Epithelial cell of proximal tubule (primary cell): ENCODE results near the gene OCRL. TPM values are rescaled to one million over a fixed set of nuclear protein-coding genes. Genes with fewer than 3 reads are reported as not detected.
A peak's percentile ranks its signal among the peaks of the same experiment; 100 is the strongest.

Experiments
- DNase-seq: peaks from one replicate; pipeline ENCODE4 v3.0.0-alpha.2; 2011; ENCODE audit warnings: low read depth
- H3K4me3 ChIP-seq: 2 replicates; pipeline ENCODE4 v1.5.1; 2011; ENCODE audit warnings: low read depth, mild to moderate bottlenecking, low read length
- total RNA-seq: library from RNA; depleted of rRNA; stranded (reverse); fragments of >200 nt; gene quantifications from 2 replicates; pipeline ENCODE4 v1.2.3, GENCODE V29; 2015
- TF ChIP-seq, protein P1 (sequence below): conservative IDR thresholded peaks from 2 replicates; pipeline ENCODE4 v1.5.1; 2012; ENCODE audit warnings: low read depth, mild to moderate bottlenecking, low read length

Gene OCRL
- total RNA-seq, 1 donor from 2014 or later, result 12.7 TPM

DNA sequence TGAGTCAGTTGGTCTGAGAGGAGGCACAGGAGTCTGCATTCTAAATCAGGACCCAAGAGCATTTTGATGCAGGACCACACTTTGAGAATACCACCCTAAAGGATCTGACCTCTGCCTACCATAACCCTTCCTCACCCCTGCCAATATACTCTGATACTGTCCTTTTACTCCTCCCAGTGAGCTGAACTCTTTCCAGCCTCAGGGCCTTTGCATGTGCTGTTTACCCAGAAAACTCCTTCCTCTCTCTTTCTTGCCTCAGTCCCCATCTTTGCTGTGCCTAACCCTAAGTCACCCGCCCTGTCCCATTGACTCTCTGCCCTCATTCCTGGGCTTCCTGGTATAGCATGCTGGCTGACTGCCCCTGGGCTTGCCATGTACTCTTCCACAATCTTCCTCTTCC lies 54.7 kb downstream of the OCRL start:
- no peak overlapping the region for H3K4me3 ChIP-seq
- TF ChIP-seq, protein P1, sequence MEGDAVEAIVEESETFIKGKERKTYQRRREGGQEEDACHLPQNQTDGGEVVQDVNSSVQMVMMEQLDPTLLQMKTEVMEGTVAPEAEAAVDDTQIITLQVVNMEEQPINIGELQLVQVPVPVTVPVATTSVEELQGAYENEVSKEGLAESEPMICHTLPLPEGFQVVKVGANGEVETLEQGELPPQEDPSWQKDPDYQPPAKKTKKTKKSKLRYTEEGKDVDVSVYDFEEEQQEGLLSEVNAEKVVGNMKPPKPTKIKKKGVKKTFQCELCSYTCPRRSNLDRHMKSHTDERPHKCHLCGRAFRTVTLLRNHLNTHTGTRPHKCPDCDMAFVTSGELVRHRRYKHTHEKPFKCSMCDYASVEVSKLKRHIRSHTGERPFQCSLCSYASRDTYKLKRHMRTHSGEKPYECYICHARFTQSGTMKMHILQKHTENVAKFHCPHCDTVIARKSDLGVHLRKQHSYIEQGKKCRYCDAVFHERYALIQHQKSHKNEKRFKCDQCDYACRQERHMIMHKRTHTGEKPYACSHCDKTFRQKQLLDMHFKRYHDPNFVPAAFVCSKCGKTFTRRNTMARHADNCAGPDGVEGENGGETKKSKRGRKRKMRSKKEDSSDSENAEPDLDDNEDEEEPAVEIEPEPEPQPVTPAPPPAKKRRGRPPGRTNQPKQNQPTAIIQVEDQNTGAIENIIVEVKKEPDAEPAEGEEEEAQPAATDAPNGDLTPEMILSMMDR, result no peak
- DNase-seq, result no peak

DNA sequence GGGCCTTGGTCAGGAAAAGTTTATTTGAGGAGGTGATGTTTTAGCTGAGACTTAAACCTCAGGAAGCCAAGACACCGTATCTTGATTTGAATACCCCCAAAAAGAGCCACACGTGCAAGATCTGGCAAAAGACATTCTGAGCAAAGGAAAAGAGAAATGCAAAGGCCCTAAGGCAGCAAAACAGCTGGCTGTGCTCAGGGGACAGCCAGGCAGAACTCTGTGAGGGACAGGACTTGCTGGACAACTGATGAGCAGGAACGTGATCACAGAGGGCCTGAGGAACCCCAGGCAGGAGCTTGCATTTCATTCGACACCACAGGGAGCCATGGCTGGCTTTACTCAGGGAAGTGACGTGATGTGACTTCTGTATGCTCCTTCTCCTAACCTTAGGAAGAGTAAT lies 56.0 kb downstream of the OCRL start:
- no peak overlapping the region for H3K4me3 ChIP-seq
- TF ChIP-seq, protein P1, result no peak
- no peak for DNase-seq

DNA sequence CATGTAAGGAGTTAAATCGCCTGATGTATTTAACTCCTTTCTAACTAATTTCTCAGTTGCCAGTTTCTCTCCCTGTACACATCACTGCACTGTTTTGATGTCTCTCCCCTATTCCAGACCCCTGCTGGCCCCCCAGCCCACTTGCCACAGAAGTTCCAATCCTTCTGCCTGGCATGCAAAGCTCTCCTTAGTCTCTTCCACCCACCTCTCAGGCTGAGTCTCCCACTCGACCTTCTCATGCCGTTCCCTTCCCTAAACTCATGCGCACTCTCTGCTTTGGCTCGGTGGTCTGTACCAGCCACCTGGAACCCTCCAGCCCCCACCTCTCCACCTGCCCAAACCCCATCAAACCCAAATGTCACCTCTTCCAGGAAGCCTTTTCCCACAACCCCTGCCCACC lies 57.8 kb downstream of the OCRL start:
- no peak for DNase-seq
- TF ChIP-seq, protein P1, result no peak

DNA sequence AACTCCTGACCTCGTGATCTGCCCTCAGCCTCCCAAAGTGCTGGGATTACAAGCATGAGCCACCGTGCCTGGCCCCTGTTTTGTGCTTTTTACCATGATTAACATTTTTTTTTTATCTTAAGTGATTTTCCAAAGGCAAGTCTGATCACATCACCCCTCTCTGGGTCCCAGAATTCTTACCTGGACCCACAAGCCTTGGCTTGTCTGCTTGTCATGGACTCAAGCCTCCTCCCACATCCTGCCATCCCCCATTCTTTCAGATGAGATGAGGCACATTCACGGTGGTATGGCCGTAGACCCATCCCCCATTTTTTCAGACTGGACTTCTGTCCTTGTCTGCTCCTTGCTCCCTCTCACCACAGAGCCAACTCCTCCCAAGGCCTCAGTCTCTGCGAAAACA lies 59.4 kb downstream of the OCRL start:
- TF ChIP-seq, protein P1, result no peak
- H3K4me3 ChIP-seq, result no peak overlapping the region
- DNase-seq, result no peak

More for the DNA sequence above, 57.8 kb downstream of the OCRL start:
- no peak overlapping the region for H3K4me3 ChIP-seq

- DNase-seq, result no peak
- no peak overlapping the region for H3K4me3 ChIP-seq
- TF ChIP-seq, protein P1, result no peak
These were observed 59.9 kb downstream of the OCRL start for GRCh38 chrX:129599996-129600395.

DNA sequence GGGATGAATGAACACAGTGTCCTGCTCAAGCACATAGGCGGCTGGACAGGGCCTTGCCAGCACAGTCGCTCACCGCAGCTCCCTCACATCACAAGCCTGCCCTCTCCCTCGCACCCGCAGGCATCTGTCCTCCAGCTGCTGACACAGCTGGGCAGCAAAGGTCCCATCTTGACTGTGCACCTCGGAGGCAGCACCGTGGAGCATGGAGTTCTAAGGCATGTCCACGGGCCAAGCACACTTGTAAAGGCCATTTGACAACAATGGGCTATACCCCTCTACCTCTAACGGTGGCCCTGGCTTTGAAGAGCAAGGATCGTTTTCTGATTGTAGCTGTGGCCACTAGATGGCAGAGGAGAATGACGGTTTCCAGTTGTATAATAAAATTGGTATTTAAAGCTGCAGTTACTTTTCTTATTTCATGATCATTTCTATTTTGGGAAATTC lies 60.9 kb downstream of the OCRL start:
- H3K4me3 ChIP-seq, result no peak overlapping the region
- DNase-seq, result no peak
- TF ChIP-seq, protein P1, result peak; percentile 58

DNA sequence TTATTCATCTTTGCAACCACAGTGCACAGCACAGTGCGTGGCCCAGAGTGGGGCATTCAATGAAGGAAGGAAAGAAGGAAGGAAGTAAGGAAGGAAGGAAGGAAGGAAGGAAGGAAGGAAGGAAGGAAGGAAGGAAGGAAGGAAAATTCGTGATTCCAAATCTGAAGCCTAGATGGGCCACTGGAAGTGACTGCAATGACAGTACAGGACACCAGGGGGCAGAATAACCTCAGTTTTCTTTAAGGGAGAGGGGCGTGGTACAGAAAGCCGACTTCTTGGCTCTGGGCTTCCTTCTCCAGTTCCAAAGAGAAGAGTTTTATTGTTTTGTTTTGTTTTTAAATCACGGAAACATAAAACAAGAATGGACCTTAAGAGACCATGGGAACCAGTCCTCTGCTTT lies 66.9 kb downstream of the OCRL start:
- TF ChIP-seq, protein P1, result peak; percentile 64
- no peak for DNase-seq
- H3K4me3 ChIP-seq, result no peak overlapping the region
